ENCODE data around the gene RNF225. TPM values are rescaled to one million over a fixed set of nuclear protein-coding genes. Genes with fewer than 3 reads are reported as not detected.
A peak's percentile ranks its signal among the peaks of the same experiment; 100 is the strongest.
"Not testable (repeated sequence)": the region's sequence is repeated elsewhere in the genome, so short reads cannot be mapped to it uniquely, and the experiment has no call there.

The RNF225 gene
- total and polyA plus RNA-seq, 12 donors = not detected

- no peaks in the 10 kb centered on the region for H3K36me3 ChIP-seq (replicated peaks in 1 of 2)
- intact Hi-C loops (cut with DNase I) = no loop called here
- H3K27me3 ChIP-seq = no peaks in the 10 kb centered on the region
- peak in 1 of 7 donors; percentile 32 for DNase-seq
- H3K4me1 ChIP-seq (replicated peaks in 1 of 2) = no peaks in the 10 kb centered on the region
- 54 to 65% (median 60%) methylated on average over 15 of the region's 15 CpGs for WGBS, 4 donors
- TF ChIP-seq POLR2A (IDR thresholded peaks at IDR 0.05) (no peak), CTCF (IDR thresholded peaks at IDR 0.05) (peak in 2 of 6 experiments; percentile 9 to 12)
- no peaks in the 10 kb centered on the region for H3K9me3 ChIP-seq (replicated peaks in 1 of 3)
- no peak overlapping the region for H3K27ac ChIP-seq
- no peak overlapping the region for H3K4me3 ChIP-seq
These were observed 22.9 kb upstream of the RNF225 start for GRCh38 chr19:58372311-58373133.

GRCh38 chr19:58374200-58374599 lies 21.3 kb upstream of the RNF225 start:
- intact Hi-C loops (cut with DNase I) = no loop called here
- H3K4me3 ChIP-seq = no peak overlapping the region
- no peaks in the 10 kb centered on the region for H3K4me1 ChIP-seq (replicated peaks in 1 of 2)
- no peaks in the 10 kb centered on the region for H3K9me3 ChIP-seq (replicated peaks in 1 of 3)
- WGBS, 4 donors = 77 to 83% (median 83%) methylated on average over 4 of the region's 4 CpGs
- no peak overlapping the region for H3K27ac ChIP-seq
- H3K36me3 ChIP-seq (replicated peaks in 1 of 2) = no peaks in the 10 kb centered on the region
- DNase-seq = no peak
- TF ChIP-seq POLR2A (IDR thresholded peaks at IDR 0.05) = no peak
- TF ChIP-seq CTCF (IDR thresholded peaks at IDR 0.05) = no peak
- H3K27me3 ChIP-seq = no peaks in the 10 kb centered on the region

DNA sequence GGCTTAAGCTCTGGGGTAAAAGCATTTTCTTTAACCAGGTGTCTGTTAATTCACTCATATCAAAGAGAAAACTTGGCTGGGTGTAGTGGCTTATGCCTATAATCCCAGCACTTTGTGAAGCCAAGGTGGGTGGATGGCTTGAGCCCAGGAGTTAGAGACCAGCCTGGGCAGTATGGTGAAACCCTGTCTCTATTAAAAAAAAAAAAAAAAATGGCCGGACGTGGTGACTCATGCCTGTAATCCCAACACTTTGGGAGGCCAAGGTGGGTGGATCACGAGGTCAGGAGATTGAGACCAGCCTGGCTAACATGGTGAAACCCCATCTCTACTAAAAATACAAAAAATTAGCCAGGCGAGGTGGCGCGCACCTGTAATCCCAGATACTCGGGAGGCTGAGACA lies 18.7 kb upstream of the RNF225 start:
- H3K4me3 ChIP-seq; intact Hi-C loops (cut with DNase I); DNase-seq; H3K27ac ChIP-seq; H3K9me3 ChIP-seq (replicated peaks in 1 of 3); H3K36me3 ChIP-seq (replicated peaks in 1 of 2); H3K27me3 ChIP-seq: not testable (repeated sequence)
- WGBS, 4 donors = 71 to 92% (median 80%) methylated on average over 7 of the region's 7 CpGs
- H3K4me1 ChIP-seq (replicated peaks in 1 of 2) = peaks cover 10 to 15% of the 10 kb centered on the region in 2 donors

DNA sequence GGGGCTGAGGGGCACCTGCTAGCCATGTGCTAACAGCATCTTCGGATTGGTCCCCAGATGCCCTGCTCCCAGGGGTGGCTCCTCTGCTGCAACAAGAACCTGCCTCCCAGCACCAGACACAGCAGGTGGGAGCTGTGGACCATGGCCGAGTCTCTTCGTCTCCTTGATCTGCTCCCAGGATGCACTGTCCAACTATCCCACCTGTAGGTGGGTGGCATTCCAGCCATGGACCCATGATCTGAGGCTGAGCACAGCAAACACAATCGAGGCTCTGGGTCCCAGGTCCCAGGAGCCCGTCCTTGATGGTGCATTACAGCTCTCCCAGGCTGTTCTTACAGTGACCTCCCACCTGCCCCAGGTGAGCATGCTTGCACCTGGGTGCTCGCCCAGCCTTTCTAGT lies 16.2 kb upstream of the RNF225 start:
- peaks cover 15 to 20% of the 10 kb centered on the region in 2 donors for H3K4me1 ChIP-seq (replicated peaks in 1 of 2)
- no peak overlapping the region for H3K27ac ChIP-seq
- peak in 1 of 7 donors; percentile 18 for DNase-seq
- 73 to 95% (median 93%) methylated on average over 3 to 6 of the region's 6 CpGs for WGBS, 4 donors
- H3K9me3 ChIP-seq (replicated peaks in 1 of 3) = no peaks in the 10 kb centered on the region
- no peaks in the 10 kb centered on the region for H3K36me3 ChIP-seq (replicated peaks in 1 of 2)
- TF ChIP-seq POLR2A (IDR thresholded peaks at IDR 0.05) (no peak), CTCF (IDR thresholded peaks at IDR 0.05) (no peak)
- no peaks in the 10 kb centered on the region for H3K27me3 ChIP-seq
- intact Hi-C loops (cut with DNase I) = no loop called here
- H3K4me3 ChIP-seq = no peak overlapping the region
